GM18499 (cell line): ENCODE measurements around the gene CAND1.
"Not testable (repeated sequence)": the region's sequence is repeated elsewhere in the genome, so short reads cannot be mapped to it uniquely, and the experiment has no call there.

Experiments used
- ATAC-seq: cut with Tn5 transposase; IDR thresholded peaks from one replicate; pipeline ENCODE4 v1.9.1; 2021; ENCODE audit warnings: moderate number of reproducible peaks; ENCODE audit not compliant: insufficient read depth, unreplicated experiment

Gene CAND1

GRCh38 chr12:67333649-67334048 lies 64.5 kb downstream of the CAND1 start:
- ATAC-seq: no peak

GRCh38 chr12:67338426-67338825 lies 69.3 kb downstream of the CAND1 start:
- ATAC-seq: no peak

- no peak for ATAC-seq
These were observed 70.4 kb downstream of the CAND1 start for GRCh38 chr12:67339530-67339929.

- not testable (repeated sequence) for ATAC-seq
These were observed 71.9 kb downstream of the CAND1 start for GRCh38 chr12:67341086-67341485.

DNA sequence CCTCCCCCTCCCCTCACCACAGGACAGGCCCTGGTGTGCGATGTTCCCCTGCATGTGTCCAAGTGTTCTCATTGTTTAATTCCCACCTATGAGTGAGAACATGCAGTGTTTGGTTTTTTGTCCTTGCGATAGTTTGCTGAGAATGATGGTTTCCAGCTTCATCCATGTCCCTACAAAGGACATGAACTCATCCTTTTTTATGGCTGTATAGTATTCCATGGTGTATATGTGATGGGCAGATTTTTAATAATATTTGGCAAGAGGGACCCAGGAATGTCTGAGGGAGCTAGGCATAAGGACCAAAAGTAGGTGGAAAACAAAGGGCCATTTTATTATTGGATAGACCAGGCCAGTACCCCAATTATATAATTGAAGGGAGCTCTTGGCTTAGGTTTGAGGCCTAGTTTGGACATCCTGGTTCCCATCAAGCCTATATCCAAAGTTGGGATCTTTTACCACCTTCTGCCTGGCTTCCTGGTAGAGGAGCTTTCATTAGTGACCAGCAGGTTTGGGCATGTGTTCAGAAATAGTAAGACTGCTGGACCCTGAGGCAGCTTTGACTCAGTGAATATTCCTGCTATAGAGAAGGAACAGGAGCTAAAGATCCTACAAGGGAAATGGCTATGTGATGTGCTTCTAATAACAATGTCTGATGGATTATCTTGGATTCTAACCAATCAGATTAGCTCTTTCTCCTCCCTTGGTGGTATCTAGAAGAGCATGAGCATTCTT lies 76.0 kb downstream of the CAND1 start:
- ATAC-seq: no peak

- ATAC-seq: no peak
These were observed 79.5 kb downstream of the CAND1 start for GRCh38 chr12:67348683-67349082.

- ATAC-seq: no peak
These were observed 83.5 kb downstream of the CAND1 start for GRCh38 chr12:67352682-67353081.

- no peak for ATAC-seq
These were observed 85.2 kb downstream of the CAND1 start for GRCh38 chr12:67354322-67354721.

- ATAC-seq: no peak
These were observed 85.8 kb downstream of the CAND1 start for GRCh38 chr12:67354966-67355365.

DNA sequence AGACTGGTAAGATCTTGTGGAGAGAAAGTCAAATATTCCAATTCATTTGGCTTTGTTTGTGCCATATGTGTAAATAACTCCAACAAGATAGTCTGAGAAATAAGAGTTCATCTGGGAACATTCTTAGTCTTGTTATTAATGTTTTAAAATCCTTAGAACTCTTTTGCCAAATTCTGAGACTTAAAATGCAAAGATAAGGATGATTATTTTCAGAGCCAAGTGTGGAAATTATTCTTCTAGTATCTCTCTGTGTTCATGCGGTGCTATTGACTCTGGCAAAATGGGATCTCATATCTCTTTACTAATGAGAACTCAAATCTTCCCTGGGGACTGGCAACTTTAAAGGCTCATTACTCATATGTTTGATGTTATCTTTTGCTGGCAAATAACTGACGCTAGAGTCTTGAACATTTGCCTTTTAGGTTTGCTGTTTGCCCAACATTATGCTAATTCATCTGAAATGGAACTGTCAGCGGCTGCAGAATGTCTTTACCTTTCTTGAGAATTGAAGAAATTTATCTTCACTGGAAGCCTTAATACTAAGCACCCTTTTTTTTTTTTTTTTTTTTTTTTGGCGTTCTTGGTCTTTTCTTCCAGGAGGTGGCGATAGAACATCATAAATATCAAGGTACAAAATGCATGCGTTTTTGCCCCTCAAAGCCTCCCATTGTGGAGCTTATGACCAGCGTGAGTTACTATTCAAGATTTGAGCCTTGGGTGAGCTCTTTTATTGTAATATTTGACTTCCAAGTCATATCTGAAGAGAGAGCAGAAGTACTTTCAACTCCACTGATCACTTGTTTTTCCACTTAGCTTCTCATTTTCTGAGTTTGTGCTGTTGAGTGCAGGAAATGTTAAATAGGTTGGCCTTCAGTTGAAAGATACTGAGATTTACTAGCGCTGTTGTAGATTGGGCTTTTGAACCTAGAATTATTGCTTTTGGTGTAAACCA lies 86.5 kb downstream of the CAND1 start:
- no peak for ATAC-seq

- no peak for ATAC-seq
These were observed 87.2 kb downstream of the CAND1 start for GRCh38 chr12:67356380-67356774.

- no peak for ATAC-seq
These were observed 88.4 kb downstream of the CAND1 start for GRCh38 chr12:67357376-67358125.

DNA sequence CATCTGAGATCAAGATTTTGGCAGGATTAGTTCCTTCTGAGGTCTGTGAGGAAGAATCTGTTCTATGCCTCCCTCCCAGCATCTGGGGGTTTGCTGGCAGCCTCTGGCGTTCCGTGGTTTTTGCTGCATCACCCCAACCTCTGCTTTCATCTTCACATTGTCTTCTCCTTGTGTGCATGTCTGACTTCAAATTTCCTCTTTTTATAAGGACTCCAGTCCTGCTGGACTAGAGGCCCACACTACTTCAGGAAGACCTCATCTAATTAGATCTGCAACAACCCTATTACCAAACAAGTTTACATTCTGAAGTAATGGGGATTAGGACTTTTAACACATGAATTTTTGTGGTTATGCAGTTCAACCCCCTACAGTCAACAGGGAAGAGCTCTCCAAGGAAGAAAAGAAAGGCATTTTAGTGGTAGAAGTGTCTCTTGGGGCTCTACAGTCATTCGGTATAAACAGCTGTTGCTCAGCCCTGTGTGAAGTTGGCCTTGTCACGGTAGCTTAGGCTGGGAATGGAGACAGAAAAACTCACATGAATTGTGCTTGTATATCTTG lies 89.7 kb downstream of the CAND1 start:
- no peak for ATAC-seq

- no peak for ATAC-seq
These were observed 93.4 kb downstream of the CAND1 start for GRCh38 chr12:67362526-67362925.

DNA sequence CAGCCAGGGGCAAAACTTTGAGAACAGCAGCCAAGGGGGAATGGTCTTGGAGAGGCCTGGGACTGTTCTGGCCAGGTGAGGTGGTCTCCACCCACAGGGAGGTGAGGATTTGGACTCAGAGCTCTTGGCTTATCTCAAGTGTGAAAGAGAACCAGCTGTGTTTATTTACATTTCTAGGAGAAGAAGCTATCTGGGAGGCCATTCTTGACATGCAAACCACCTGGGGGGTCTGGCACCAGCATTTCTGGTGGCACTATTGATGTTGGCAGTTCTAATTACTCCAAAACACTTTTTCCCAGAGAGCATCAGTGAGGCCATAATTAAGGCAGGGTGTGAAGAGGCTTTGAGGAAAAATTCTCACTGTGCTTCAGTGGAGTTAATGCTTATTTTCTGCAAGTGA lies 95.1 kb downstream of the CAND1 start:
- ATAC-seq: no peak

DNA sequence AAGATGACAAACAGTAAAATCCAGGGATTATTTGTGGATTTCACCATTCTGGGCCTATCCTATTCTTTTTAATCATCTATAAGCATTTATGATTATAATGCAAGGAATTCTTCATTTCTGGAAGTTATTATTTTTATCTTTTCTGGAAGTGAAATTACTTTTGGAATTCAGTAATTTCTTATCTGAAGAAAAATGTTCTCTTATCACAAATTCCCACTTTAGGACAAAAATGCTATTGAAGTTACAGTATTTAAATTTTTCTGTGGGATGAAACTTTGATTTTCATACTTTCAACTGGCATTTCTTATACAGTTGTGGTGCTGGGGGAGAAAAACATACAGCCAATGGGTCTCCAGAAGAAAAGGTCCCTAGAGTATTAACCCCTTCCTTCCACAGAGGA lies 96.0 kb downstream of the CAND1 start:
- ATAC-seq: no peak

DNA sequence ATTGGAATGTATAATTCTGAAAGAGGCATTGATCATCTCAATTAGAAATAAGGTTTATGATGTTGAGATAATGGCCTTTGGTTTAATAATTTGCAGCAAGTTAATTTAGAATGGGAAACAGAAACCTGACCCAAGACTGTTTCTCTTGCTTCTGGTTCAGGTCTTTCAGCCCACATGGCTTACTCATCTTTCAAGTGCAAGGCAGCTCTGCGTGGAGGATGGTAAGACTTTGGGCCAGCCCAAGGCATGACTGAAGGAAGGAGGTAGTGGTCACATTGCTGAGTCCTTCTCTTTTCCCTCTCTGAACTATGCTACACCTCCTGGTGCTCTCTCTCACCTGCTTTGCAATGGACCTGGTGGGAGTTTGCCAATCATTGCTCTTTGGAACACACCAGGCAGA lies 98.7 kb downstream of the CAND1 start:
- ATAC-seq: no peak
